Tongue (tissue), 2 donors: ENCODE measurements around the gene FRAS1. TPM values are rescaled to one million over a fixed set of nuclear protein-coding genes. Genes with fewer than 3 reads are reported as not detected.
"Not testable (repeated sequence)": the region's sequence is repeated elsewhere in the genome, so short reads cannot be mapped to it uniquely, and the experiment has no call there.

Experiments
- DNase-seq: peaks from one replicate; pipeline ENCODE4 v3.0.0-alpha.2; 2015
- total RNA-seq: library from RNA; depleted of rRNA; stranded (reverse); fragments of >200 nt; gene quantifications from one replicate; pipeline ENCODE4 v1.2.3, GENCODE V29; 2014

Gene FRAS1
- total RNA-seq, 1 donor from 2014 or later: 46.9 TPM

GRCh38 chr4:78120144-78120880, 63.2 kb downstream of the FRAS1 start:
- no peak for DNase-seq

DNA sequence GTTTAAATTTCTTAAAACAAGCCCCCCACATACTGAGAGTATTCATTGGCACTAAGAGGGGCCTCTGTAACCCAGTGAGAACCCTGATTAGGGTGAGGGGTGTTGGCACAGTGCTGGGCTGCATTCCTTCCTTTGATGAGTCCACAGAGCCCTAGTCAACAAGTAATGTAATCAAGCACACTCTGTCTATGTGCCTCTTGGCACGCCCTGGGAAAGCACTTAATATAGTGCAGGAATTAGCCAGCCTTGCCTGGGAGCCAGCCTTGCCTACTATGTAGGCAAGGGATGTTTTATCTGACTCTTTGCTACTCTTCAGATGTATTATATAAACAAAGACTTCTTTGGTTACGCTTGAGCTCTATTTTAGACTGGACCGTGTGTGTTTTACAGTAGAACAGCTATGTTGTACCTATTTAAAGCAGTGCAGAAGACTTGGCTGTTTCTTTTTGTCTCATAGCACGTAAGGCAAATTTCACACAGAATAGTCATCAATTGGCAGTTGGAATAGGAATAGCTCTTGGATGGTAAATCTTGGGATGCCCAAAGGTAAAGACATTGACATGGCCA, 64.3 kb downstream of the FRAS1 start:
- peak; percentile 58 for DNase-seq

DNA sequence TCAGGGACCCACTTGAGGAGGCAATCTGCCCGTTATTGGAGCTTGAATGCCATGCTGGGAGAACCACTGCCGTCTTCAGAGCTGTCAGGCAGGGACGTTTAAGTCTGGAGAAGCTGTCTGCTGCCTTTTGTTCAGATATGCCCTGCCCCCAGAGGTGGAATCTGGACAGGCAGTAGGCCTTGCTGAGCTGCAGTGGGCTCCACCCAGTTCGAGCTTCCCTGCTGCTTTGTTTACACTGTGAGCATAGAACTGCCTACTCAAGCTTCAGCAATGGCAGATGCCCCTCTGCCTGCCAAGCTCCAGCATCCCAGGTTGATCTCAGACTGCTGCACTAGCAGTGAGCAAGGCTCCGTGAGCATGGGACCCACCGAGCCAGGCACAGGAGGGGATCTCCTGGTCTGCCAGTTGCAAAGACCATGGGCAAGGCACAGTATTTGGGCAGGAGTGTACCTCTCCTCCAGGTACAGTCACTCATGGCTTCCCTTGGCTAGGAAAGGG, 68.8 kb downstream of the FRAS1 start:
- not testable (repeated sequence) for DNase-seq

- DNase-seq: no peak
Observed at GRCh38 chr4:78129383-78130108, 72.4 kb downstream of the FRAS1 start.

DNA sequence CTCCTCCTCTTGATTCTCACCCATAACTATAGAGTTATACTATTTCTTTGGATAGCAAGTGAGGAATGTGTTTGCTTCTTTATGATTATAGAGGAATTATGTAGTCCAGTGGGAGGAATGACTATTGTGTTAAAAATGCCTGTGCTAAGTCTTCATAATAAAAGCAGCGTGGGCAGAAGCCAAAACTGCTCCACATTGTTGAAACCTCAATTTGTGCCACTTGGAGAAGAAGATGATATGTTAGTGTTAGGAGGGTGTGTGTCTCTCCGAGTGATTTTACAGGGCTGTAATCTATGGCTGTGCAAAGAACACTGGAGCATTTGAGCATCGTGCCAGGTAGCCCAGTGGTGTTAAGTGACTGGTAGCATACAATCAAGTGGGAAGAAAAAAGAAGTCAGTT, 74.3 kb downstream of the FRAS1 start:
- no peak for DNase-seq

- no peak for DNase-seq
Observed at GRCh38 chr4:78136109-78137081, 79.3 kb downstream of the FRAS1 start.

GRCh38 chr4:78137532-78137931, 80.4 kb downstream of the FRAS1 start:
- DNase-seq: no peak

DNA sequence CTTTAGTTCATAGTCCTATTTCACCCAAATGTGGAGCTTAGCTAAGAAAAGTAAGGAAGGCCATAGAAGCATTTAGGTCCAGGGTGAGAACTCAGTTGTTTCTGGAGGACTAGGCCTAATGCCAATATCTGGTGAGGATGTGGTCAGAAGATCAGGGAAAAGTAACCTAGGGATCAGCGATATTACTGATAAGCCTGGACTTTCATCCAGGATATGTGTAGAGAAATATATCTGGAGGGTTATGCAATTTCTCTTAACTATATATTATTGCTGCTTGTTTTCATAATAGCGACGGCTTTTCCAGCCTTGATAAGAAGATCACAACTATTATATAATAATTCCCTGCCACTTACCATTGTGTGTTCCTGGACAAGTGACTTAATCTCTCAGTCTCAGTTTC, 81.1 kb downstream of the FRAS1 start:
- DNase-seq: no peak

GRCh38 chr4:78143634-78144033, 86.5 kb downstream of the FRAS1 start:
- no peak for DNase-seq

DNA sequence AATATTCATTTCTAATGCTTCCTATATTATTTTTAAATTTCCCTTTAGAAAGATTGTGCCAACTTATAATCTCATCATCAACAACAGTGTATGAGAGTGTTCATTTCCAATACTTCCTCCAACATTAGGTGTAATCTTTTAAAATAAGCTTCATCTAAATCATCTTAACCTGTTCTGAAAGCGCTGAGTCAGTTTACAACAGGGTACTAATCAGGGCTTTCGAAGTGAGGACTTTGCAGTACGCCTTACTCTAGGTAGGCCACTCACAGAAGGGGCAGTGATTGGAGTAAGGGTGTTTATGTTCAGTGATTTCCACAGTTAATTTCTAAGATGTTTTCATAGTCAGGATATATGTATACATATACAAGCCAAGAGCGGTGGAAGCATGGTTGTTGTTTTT, 87.9 kb downstream of the FRAS1 start:
- DNase-seq: no peak

DNA sequence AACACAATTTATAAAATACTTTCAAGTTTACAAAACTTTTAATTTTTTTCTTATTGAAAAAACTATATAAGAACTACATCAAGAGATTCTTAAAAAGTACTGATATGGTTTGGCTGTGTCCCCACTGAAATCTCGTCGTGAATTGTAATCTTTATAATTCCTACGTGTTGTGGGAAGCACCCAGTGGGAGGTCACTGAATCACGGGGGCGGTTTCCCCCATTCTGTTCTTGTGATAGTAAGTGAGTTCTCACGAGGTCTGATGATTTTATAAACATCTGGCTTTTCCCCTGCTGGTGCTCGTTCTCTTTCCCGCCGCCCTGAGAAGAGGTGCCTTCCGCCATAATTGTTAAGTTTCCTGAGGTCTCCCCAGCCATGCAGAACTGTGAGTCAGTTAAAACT, 88.5 kb downstream of the FRAS1 start:
- no peak for DNase-seq

- no peak for DNase-seq
Observed at GRCh38 chr4:78149751-78150542, 92.8 kb downstream of the FRAS1 start.

GRCh38 chr4:78150543-78150864, 93.4 kb downstream of the FRAS1 start:
- no peak for DNase-seq

DNA sequence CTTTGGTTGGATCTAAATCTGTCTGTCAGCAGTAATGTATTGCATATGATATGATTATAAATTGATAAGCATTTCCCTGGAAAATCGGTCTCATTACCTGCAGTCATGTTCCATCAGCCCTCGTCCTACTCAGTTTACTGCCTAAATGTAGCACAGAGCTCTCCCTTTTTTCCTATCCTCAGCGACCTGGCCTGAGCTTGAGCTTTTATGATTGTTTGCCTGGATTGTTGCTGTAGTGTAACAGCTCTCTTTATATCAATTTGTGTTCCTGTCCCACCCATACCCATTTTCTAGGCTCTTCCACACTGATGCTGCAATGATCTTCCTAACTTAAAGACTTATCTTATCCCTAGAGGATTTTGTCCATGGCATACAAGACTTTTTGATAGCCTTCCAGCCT, 95.7 kb downstream of the FRAS1 start:
- DNase-seq: no peak

GRCh38 chr4:78154972-78155590, 98.0 kb downstream of the FRAS1 start:
- no peak for DNase-seq

DNA sequence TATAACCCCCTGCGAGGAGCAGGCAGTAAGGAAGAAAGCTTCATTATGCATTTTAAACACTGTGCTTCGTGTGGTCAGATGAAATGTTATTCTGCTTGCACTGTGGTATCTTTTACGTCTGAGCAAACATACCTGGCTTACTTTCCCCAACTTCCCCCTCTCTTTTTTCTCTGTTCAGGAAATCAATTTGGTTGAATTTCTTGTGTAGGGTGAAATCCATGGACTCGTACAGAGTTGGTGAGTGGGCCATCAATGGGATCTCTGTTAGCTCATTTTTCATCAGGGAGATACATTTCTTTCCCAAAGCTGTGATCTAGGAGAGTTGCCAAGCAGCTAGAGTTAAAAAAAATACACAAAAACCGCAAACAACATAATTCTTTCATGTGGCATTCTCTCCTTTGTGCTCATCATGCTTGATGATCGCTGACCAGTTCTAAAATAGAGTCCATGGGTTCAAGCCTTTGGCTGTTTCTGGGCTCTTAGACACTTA, 98.5 kb downstream of the FRAS1 start:
- peak; percentile 21 for DNase-seq

- no peak for DNase-seq
Observed at GRCh38 chr4:78156520-78156919, 99.4 kb downstream of the FRAS1 start.

GRCh38 chr4:78162342-78162741, 105.2 kb downstream of the FRAS1 start:
- no peak for DNase-seq

DNA sequence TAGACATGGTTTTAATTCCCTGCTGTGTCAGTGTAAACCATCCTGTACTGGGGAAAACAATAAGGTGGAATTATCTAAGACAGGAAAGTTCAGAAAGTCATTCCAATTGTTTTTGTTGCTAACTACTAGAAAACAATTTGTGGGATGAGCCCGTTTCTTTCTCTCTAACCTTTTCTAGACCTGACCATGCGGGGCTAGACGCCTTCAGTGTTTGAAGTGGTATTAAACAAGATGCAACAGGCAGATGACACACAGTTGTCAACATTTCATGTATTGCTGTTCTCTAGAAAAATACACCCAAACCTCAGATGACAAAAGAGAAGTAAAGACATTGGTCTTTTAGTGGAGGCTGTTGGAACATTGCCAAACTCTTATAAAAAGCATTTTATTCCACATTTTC, 105.7 kb downstream of the FRAS1 start:
- DNase-seq: no peak

DNA sequence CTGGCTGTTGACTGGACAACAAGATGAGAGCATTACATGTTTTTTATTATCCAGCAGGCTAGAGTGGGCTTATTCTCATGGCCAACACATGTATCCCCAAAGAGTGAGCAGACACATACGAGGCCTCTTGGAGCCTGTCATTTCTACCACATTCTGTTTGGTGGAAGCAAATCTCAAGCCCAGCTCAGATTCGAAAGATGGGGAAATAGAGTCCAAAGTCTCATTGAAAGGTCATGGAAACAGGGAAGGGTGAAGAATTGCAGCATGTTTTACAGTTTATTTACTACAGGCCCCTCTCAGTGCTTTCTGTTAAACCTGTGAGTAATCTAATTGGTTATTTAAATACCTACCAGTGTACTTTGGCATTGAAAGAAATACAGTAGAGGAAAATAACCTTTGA, 108.6 kb downstream of the FRAS1 start:
- DNase-seq: no peak

GRCh38 chr4:78166622-78167021, 109.5 kb downstream of the FRAS1 start:
- DNase-seq: no peak
